ENCODE measurements around the gene VCX2.
"Not testable (repeated sequence)": the region's sequence is repeated elsewhere in the genome, so short reads cannot be mapped to it uniquely, and the experiment has no call there.

VCX2 gene

DNA sequence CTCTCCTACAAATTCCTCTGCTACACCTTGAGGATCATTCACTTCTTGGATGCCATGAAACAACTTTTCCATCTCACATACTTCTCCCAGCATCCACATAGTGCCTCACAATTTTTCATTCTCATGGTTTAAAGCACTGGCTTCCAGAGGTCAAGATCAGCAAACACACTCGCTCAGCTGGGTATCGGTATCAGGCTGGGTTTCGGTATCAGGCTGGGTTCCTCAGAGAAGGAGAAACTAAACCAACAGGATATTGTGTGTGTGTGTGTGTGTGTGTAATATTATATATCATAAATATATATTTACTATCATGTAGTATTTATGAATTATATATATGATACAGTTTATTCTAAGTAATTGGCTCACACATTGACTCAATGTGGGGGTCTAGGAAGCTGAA lies at the start of gene VCX2:
TSS of gene VCX2 (minus strand) at position 99 of the 400 bp plus-strand sequence. CDS start 624 bp downstream, outside the sequence.
- not testable (repeated sequence) for DNase-seq (ENCODE audit: low read depth, low spot score)

- DNase-seq (ENCODE audit: low read depth, low spot score) = no peak
Observed at GRCh38 chrX:8204943-8205342, 33.9 kb upstream of the VCX2 start.

DNA sequence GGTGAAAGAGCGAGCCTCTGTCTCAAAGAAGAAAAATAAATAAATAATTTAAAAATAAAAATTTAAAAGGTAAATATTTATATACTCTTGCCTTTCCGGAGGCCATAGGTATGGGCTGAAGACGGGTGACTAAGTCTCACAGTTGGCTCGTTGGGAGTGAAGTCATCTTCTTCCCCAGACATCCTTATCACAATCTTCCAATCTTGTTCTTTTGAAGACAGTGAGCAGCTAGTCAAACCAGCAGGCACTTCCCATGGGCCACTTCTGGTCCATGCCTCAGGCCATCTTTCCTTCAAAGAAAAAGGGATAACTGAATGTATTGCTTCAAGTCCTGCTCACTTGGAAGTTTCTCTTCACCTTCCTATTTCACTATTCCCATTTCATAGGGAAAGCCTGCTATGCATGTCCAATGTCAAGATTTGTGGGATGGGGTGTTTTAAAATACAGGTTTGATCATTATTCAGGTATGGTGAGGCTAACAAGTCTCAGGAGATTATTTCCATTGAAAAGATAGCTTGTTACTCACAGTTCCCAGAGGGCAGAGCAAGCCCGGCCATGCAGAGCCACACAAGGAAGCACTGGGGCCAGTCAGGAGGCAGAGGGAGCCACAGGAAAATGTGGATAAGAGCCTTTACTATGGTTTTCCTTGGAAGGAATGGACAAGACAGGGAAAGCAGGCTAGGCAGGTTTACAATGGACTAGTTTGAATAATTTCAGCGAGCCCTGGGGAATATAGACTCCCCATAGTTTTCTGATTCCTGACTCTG lies 33.3 kb upstream of the VCX2 start:
- no peak for DNase-seq (ENCODE audit: low read depth, low spot score)

DNA sequence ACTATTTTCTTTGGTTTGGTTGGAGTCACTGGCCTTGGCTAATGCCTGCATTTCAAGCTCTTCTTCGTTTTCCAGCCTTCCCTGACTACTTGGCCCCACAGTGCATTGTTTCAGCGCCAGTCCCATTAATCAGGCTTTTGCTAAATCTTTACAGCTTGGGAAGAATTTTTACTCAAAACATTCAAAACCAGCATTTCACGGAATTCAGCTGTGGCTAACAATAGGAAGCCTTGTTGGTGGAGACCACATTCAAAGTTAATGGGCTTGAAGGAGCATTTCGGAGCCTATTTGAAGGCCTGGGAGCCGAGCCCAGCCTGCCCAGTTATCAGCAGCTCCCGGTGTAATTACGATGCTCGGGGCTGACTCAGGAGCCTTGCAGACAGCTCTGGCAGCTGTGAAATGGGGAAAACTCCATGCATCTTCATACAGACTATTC lies 30.8 kb upstream of the VCX2 start:
- DNase-seq (ENCODE audit: low read depth, low spot score) = no peak

DNA sequence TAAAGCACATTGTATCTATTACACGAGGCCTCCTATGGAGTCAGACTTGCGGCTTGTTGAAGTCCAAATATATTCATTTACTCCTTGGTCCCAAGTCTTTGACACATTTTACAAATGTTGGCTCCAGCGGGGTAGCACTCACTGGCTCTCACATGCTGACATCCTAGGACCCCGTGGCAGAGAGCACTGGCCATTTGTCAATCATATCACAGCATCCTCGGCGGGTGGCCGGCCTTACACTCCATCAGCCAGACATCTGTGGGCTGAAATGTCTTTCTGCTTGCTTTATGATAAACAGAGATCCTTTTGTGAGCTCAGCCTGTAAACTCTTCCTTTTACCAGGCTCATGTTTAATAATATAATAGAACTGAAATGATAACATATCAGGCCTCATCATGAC lies 25.7 kb upstream of the VCX2 start:
- no peak for DNase-seq (ENCODE audit: low read depth, low spot score)

DNA sequence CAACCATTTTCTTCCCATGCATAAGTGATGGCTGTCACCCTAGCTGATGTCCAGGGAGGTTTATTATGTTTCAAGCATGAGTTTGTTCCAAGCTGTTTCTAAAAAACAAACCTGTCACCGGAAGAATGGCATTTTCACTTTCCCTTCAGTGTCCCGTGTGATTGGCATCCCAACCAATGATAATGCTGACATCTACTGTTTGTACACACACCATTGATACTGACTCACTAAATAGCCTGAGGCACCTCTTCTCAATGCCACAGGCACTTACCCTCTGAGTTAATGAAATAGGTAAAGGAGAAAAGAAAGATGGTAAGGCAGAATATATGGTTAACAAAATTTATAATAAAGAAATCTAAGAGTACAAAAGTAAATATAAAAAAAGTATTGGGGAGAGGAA lies 23.1 kb upstream of the VCX2 start:
- DNase-seq (ENCODE audit: low read depth, low spot score) = no peak

GRCh38 chrX:8192276-8192675 lies 21.2 kb upstream of the VCX2 start:
- DNase-seq (ENCODE audit: low read depth, low spot score) = no peak

DNA sequence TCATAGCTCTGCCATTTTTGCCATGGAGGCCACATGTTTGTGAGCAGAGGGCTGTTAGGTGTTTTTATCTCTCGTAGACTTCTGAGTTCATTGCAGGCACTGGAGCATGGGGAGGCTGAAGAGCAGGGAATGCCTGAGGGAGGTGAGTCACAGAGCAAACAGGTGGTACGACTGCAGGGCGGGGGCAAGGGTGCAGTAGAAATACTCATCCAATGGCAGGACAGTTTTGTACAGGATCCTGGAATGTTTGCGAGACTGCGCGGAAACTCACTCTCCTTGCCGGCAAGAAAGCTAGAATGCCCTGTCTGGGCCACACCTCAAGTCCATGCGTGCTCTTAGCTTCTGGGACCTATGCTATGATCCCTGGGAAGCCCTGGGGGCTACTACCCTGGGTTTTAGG lies 20.0 kb upstream of the VCX2 start:
- no peak for DNase-seq (ENCODE audit: low read depth, low spot score)

GRCh38 chrX:8190341-8190830 lies 19.3 kb upstream of the VCX2 start:
- no peak for DNase-seq (ENCODE audit: low read depth, low spot score)

DNA sequence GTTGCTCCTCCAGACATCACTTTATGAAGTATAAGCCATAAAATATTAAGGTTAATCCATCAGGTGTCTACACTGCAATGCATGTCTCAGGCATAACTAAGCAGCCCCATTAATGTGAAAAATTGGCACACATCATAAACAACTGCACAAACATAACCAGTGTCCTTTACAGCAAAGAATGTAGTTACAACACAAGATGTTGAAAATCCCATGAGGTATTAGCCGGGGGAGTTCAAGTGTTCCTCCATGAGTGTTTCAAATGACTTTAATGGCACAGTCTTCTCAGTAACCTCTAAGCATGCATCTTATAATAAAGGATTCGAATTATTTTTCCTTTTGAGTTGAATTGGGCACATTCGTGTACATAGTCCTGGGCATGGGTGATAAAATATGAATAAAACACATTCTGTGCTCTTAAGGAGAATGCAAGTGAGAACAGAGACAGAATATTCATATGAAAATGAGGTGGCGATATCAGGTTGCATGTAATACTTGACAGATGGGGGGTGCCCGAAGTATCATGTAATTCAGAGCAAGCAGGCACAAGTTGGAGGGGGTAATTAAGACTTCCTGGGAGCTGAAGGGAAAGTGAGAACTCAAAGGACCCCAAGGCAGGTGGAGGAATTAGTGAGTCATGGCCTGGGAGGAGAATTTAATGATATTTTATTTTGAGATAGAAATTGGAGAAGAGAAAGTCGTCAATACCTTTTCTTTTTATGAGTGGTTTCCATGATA lies 18.2 kb upstream of the VCX2 start:
- no peak for DNase-seq (ENCODE audit: low read depth, low spot score)

DNA sequence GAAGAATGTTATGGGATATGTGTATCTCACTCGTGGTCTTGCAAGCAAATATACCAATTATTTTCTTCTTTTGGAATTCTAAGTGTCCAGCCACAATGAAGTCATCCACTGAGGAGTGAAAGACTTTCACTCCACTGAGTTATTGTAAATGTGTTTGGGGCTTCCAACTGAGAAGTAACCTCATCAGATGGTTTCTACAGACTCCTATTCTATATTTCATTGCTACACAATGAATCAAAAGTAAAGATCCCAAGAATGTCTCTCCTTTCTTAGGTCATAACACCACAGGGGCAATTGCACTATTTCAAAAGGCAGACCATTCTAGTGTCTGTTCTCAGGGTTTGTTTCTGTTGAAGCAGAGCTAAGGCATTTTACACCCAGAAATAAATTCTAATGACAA lies 12.3 kb upstream of the VCX2 start:
- DNase-seq (ENCODE audit: low read depth, low spot score) = no peak

- no peak for DNase-seq (ENCODE audit: low read depth, low spot score)
Observed at GRCh38 chrX:8179656-8180055, 8.6 kb upstream of the VCX2 start.

DNA sequence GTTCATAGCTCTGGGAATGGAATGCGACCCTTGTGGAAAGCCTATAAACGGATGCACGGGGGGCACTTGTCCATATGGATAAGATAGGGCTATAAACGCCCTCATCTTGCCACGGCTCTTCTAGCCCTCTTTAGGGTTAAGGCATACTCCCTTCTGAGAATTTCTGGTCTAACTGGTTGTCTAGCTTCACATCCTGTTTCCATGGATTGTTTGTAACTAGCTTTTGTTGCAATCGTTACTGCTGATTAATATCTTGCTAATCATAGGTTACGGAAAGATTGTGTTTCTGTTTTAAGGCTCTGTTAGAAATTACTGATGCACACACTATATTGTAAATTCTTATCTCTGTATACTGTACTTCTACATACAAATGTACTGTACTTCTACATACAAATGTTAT lies 17.1 kb downstream of the VCX2 start:
- DNase-seq (ENCODE audit: low read depth, low spot score) = not testable (repeated sequence)

DNA sequence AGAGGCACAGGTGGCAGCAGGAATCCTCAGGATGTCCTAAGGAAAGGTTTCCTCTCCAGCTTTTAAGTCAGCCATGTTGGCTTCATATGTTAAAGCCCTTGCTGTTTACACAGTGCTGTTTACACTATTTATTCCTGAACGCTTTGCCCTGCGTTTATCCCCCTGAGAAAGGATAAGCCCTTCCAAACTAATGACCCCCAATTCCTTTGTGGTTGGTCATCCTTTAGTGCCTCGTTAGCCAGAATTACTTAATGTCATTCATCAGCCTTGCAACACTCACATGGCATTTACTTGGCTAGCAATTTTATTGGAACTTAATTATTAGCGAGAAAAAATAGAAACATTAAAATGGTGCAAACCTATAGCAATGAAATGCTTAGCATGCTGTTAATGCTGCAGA lies 23.8 kb downstream of the VCX2 start:
- DNase-seq (ENCODE audit: low read depth, low spot score) = no peak

- no peak for DNase-seq (ENCODE audit: low read depth, low spot score)
Observed at GRCh38 chrX:8144925-8145324, 26.1 kb downstream of the VCX2 start.

DNA sequence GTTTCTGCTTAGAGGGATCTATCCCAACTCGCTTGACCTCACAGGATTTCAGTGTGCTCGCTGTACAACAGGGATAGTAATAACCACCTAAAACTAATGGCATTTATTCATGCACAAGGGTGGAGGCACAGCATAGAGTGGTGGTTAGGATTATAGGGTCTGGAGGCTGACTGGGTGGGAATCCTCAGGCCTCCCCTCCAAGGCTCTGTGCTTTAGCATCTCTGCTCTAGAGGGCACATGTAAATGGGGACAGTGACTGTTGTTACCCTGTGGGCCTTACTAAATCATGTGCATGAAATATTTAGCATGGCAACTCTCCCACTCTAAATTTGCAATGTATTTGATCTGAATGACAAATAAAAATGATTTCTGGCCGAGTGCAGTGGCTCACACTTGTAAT lies 29.2 kb downstream of the VCX2 start:
- DNase-seq (ENCODE audit: low read depth, low spot score) = no peak

- no peak for DNase-seq (ENCODE audit: low read depth, low spot score)
Observed at GRCh38 chrX:8140986-8141744, 29.9 kb downstream of the VCX2 start.

- DNase-seq (ENCODE audit: low read depth, low spot score) = no peak
Observed at GRCh38 chrX:8139716-8140115, 31.4 kb downstream of the VCX2 start.

GRCh38 chrX:8138252-8138651 lies 32.8 kb downstream of the VCX2 start:
- DNase-seq (ENCODE audit: low read depth, low spot score) = no peak

DNA sequence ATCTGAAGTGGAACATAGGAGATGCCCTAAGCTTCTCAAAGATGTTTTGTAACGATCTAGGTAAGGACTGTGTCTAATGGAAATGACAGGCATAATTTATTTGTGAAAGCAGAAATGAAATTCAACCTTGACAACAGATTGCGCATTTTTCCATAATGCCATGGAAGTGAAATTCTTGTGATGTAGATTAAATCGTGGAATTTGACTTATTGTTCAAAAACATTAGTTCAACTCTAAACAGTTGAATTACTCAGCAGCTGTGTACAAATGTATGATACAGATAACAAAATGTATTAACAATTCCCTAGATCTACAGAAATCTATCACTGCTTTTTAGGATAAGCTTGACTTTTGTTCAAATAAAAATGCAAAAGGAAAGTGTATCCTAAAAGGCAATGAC lies 44.4 kb downstream of the VCX2 start:
- DNase-seq (ENCODE audit: low read depth, low spot score) = no peak

DNA sequence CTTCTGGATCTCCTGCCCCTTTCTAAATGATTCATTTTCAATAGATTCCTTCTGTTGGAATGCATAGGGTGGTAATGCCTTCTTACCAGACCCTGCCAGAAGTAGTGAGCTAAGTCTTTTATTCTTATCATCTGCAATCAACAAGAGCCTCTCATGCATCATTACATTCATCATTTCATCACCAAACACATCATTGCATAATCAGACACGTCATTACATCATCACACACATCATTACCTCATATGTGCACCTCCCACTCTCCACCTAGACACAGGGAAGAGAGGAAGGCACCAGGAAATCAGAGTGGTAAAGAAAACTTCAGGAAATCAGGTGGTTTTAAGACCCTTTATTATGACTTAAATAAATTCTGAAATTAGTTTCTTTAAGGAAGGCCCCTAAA lies 45.0 kb downstream of the VCX2 start:
- no peak for DNase-seq (ENCODE audit: low read depth, low spot score)

GRCh38 chrX:8125566-8125965 lies 45.5 kb downstream of the VCX2 start:
- no peak for DNase-seq (ENCODE audit: low read depth, low spot score)

All from smooth muscle cell of the brain vasculature (primary cell).